Measurements from ENCODE around the gene NDUFA5.
"Not testable (repeated sequence)": the region's sequence is repeated elsewhere in the genome, so short reads cannot be mapped to it uniquely, and the experiment has no call there.

DNA sequence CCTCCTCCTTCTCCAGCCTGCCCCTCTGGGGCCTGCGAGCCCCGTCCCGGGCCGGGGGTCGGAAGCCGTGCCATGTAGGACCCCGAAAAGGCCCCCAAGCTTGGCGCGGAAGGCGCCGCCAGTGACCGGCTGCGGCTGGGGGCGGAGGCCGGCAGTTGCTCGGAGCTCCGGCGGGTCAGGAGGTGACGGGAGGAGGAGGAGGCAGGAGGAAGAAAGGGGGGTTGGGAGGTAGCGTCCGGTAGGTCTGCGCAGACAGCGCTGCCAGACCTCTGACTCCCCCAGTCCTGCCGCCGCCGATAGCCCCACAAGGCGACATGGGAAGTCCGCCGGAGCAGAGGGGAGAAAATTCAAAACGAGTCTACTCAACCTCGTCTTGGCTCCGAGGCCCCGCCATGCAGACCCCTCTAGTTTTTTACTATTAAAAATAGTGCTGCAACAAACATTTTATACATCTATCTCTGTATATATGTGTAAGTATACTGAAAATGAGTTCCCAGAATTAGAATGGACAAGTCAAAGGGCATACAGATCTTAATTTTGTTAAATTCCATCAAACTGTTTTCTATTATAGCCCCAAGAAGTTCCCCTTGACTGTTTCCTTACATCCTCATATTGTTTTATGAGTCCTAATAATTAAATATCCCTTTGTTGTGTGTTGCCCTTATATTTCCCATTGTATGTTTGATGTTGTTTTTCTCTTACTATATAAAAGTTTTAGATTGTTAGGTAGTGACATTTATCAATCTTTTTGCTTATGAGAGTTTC is 24.6 kb downstream of the NDUFA5 start:
- TF ChIP-seq, protein P1, sequence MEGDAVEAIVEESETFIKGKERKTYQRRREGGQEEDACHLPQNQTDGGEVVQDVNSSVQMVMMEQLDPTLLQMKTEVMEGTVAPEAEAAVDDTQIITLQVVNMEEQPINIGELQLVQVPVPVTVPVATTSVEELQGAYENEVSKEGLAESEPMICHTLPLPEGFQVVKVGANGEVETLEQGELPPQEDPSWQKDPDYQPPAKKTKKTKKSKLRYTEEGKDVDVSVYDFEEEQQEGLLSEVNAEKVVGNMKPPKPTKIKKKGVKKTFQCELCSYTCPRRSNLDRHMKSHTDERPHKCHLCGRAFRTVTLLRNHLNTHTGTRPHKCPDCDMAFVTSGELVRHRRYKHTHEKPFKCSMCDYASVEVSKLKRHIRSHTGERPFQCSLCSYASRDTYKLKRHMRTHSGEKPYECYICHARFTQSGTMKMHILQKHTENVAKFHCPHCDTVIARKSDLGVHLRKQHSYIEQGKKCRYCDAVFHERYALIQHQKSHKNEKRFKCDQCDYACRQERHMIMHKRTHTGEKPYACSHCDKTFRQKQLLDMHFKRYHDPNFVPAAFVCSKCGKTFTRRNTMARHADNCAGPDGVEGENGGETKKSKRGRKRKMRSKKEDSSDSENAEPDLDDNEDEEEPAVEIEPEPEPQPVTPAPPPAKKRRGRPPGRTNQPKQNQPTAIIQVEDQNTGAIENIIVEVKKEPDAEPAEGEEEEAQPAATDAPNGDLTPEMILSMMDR (IDR thresholded peaks at IDR 0.05): not testable (repeated sequence)
- TF ChIP-seq POLR2A (IDR thresholded peaks at IDR 0.05): not testable (repeated sequence)
